GM12878 (cell line): Measurements from ENCODE around the gene HS6ST3. TPM values are rescaled to one million over a fixed set of nuclear protein-coding genes. Genes with fewer than 3 reads are reported as not detected.

Experiments
- ATAC-seq: fragments of 200-7000 bp; cut with Tn5 transposase; 3 replicates; pipeline ENCODE4 v1.9.1; 2020; ENCODE audit warnings: mild to moderate bottlenecking, moderate library complexity
- BruUV-seq: library from RNA; stranded (reverse); fragments of 400-500 nt; replicated peaks from 2 replicates; lab custom pipeline; 2021; lab: Mats Ljungman, UMichigan
- CTCF ChIA-PET: fragments of 300-600 bp; sonication (Branson Sonifier 250); formaldehyde crosslinking; extraction: SDS; loops from one replicate; lab custom pipeline; 2021; ENCODE audit warnings: inconsistent platforms; lab: Yijun Ruan, JAX
- POLR2A ChIA-PET: fragments of 350-600 bp; formaldehyde crosslinking; extraction: SDS; loops from one replicate; lab custom pipeline; 2021; ENCODE audit warnings: inconsistent platforms; lab: Charles Lee
- RAD21 ChIA-PET: fragments of 300-600 bp; sonication (Branson Sonifier 250); formaldehyde crosslinking; loops from one replicate; lab custom pipeline; 2023; ENCODE audit warnings: antibody characterized with exemption; ENCODE audit not compliant: unreplicated experiment; lab: Charles Lee
- SMC1A ChIA-PET: fragments of 300-600 bp; sonication (Branson Sonifier 250); formaldehyde crosslinking; loops from one replicate; lab custom pipeline; 2023; ENCODE audit not compliant: unreplicated experiment, uncharacterized antibody; lab: Charles Lee
- DNase-seq: peaks from one replicate; pipeline ENCODE4 v3.0.0-alpha.2; 2011; ENCODE audit warnings: low read depth, low spot score
- FAIRE-seq: peaks from 3 replicates; lab custom pipeline; 2011; peaks lifted over from hg19 to GRCh38; lab: Jason Lieb, UNC
- H2AFZ ChIP-seq: 2 replicates; pipeline ENCODE4 v1.6.0; 2011; ENCODE audit warnings: low read depth, low read length, control low read depth; ENCODE audit not compliant: control insufficient read depth
- H3K27ac ChIP-seq: 2 replicates; pipeline ENCODE4 v1.5.1; 2011; ENCODE audit warnings: control low read depth; ENCODE audit not compliant: control insufficient read depth, insufficient read depth
- H3K27me3 ChIP-seq, 2 experiments: replicated peaks in 1 of 2; 2 replicates each; pipeline versions ENCODE4 v1.6.0 to v1.6.1; 2011; ENCODE audit warnings: low read length in 1 of 2; ENCODE audit not compliant: control insufficient read depth in 2 of 2, insufficient read depth in 2 of 2
- H3K36me3 ChIP-seq, 2 experiments: 2 replicates each; pipeline ENCODE4 v1.5.1; 2011; ENCODE audit warnings: low read length in 1 of 2; ENCODE audit not compliant: control insufficient read depth in 2 of 2, insufficient read depth in 2 of 2
- H3K4me1 ChIP-seq: 2 replicates; pipeline ENCODE4 v1.6.1; 2011; ENCODE audit warnings: mild to moderate bottlenecking, low read length, moderate library complexity, mixed read lengths; ENCODE audit not compliant: control insufficient read depth, insufficient read depth
- H3K4me2 ChIP-seq: 2 replicates; pipeline ENCODE4 v1.6.0; 2011; ENCODE audit warnings: control low read depth; ENCODE audit not compliant: control insufficient read depth, insufficient read depth
- H3K4me3 ChIP-seq: fragments of 200-600 bp; sonication (generic); 2 replicates; pipeline ENCODE4 v1.5.1; 2016
- H3K79me2 ChIP-seq: 2 replicates; pipeline ENCODE4 v1.6.0; 2011; ENCODE audit warnings: low read length; ENCODE audit not compliant: control insufficient read depth, insufficient read depth
- H3K9ac ChIP-seq: 2 replicates; pipeline ENCODE4 v1.8.0; 2011; ENCODE audit warnings: low read length, control low read depth, mixed read lengths; ENCODE audit not compliant: control insufficient read depth, insufficient read depth
- H3K9me3 ChIP-seq: replicated peaks from 3 replicates; pipeline ENCODE4 v1.5.1; 2011; ENCODE audit warnings: mild to moderate bottlenecking, low read length; ENCODE audit not compliant: control insufficient read depth, insufficient read depth
- H4K20me1 ChIP-seq: 2 replicates; pipeline ENCODE4 v1.6.0; 2011; ENCODE audit not compliant: control insufficient read depth, insufficient read depth
- CBX3 ChIP-seq: fragments of 200-600 bp; sonication (generic); IDR thresholded peaks from 2 replicates; pipeline ENCODE4 v1.6.1; 2016; ENCODE audit warnings: low read depth, borderline replicate concordance
- CUX1 ChIP-seq: IDR thresholded peaks from 2 replicates; pipeline ENCODE4 v1.6.1; 2012; ENCODE audit warnings: improper control_type of control experiment, low read depth, low read length; ENCODE audit not compliant: insufficient replicate concordance
- MXI1 ChIP-seq: fragments of 150-350 bp; IDR thresholded peaks from 2 replicates; pipeline ENCODE4 v1.6.1; 2011; ENCODE audit warnings: low read depth, mild to moderate bottlenecking, inconsistent platforms, low read length, improper control_type of control experiment
- PML ChIP-seq: IDR thresholded peaks from 2 replicates; pipeline ENCODE4 v1.6.1; 2012; ENCODE audit warnings: low read length, inconsistent platforms
- POLR2A ChIP-seq: IDR thresholded peaks from 2 replicates; pipeline ENCODE4 v1.6.1; 2011; ENCODE audit warnings: low read depth, mild to moderate bottlenecking, low read length
- RELB ChIP-seq: fragments of 450-650 bp; IDR thresholded peaks from 2 replicates; pipeline ENCODE4 v1.6.1; 2017; ENCODE audit warnings: low read depth, mild to moderate bottlenecking, moderate library complexity
- RUNX3 ChIP-seq: IDR thresholded peaks from 2 replicates; pipeline ENCODE4 v1.6.1; 2012; ENCODE audit warnings: low read length, inconsistent platforms
- SMAD1 ChIP-seq: fragments of 450-650 bp; IDR thresholded peaks from 2 replicates; pipeline ENCODE4 v1.6.1; 2018; ENCODE audit warnings: mild to moderate bottlenecking, low read depth; ENCODE audit not compliant: partially characterized antibody
- STAT3 ChIP-seq: IDR thresholded peaks from 2 replicates; pipeline ENCODE4 v1.6.1; 2011; ENCODE audit warnings: low read depth, low read length, improper control_type of control experiment
- ZNF217 ChIP-seq: fragments of 450-650 bp; IDR thresholded peaks from 2 replicates; pipeline ENCODE4 v1.6.1; 2017; ENCODE audit warnings: antibody characterized with exemption, mild to moderate bottlenecking
- WGBS: methylation state at CpG from one replicate; pipeline ENCODE4 v1.1.6; 2016; ENCODE audit warnings: low lambda C conversion rate; ENCODE audit not compliant: insufficient replicate concordance, insufficient coverage; ENCODE audit errors: missing lambda C conversion rate; 5-methylcytosine and 5-hydroxymethylcytosine counted together
- in situ Hi-C: fragments of 300-500 bp; cut with MboI; formaldehyde crosslinking; loops from 9 replicates; pipeline ENCODE4 v1.14.3; 2018; ENCODE audit warnings: mixed read lengths
- intact Hi-C: fragments of 100-400 bp; cut with micrococcal nuclease; formaldehyde crosslinking; loops from one replicate; pipeline ENCODE4 v1.14.2; 2022; ENCODE audit not compliant: unreplicated experiment
- polyA plus RNA-seq, 11 experiments: library from polyadenylated mRNA; depleted of rRNA in 4 of 11; unstranded in 6 of 11; stranded (reverse) in 5 of 11; fragments of >200 nt; fragmentation: Nextera tagmentation in 4 of 11; fragmentation: Illumina TruSeq in 1 of 11; extraction: Ambion mirVana in 4 of 11; extraction: Trizol in 1 of 11; gene quantifications; 1 replicate in 1 of 11; 2 replicates in 10 of 11; pipeline versions ENCODE4 v1.2.1 to v1.2.3, GENCODE V29; 2011 to 2016; ENCODE audit warnings: inconsistent platforms in 2 of 11, missing spikeins in 2 of 11, low read depth in 1 of 11
- total RNA-seq, 4 experiments: library from RNA; depleted of rRNA in 3 of 4; stranded (reverse); fragments of >200 nt in 3 of 4; fragmentation: Illumina TruSeq in 1 of 4; extraction: Trizol in 1 of 4; gene quantifications; 2 replicates each; pipeline versions ENCODE4 v1.2.1 to v1.2.3, GENCODE V29; 2013 to 2021
- TF ChIP-seq, protein P1 (sequence below): fragments of 450-650 bp; formaldehyde crosslinking; IDR thresholded peaks from 2 replicates; pipeline ENCODE4 v1.4.0; 2020; ENCODE audit warnings: mild to moderate bottlenecking, moderate library complexity
- TF ChIP-seq, protein P2 (sequence below): fragments of 450-650 bp; IDR thresholded peaks from 2 replicates; pipeline ENCODE4 v1.6.1; 2016; ENCODE audit warnings: mild to moderate bottlenecking

Gene HS6ST3
- total and polyA plus RNA-seq, 10 of the 15 experiments (the other 5 are each of a cell fraction or from before 2014, with no cell fraction given): under 0.01 to 2.9 TPM; not detected in 8

- no peaks in the 10 kb centered on the region for H3K9me3 ChIP-seq
- intact Hi-C loops: no loop called here
- H3K79me2 ChIP-seq: no peaks in the 10 kb centered on the region
- no peak overlapping the region for H3K4me2 ChIP-seq
- DNase-seq (no peak), ATAC-seq (no peak), FAIRE-seq (no peak)
- in situ Hi-C loops: no loop called here
- ChIA-PET SMC1A (no interaction called here), RAD21 (no interaction called here), CTCF (no interaction called here), POLR2A (no interaction called here)
- no peak overlapping the region for H2AFZ ChIP-seq
- no peaks in the 10 kb centered on the region for H4K20me1 ChIP-seq
- no peak overlapping the region for H3K27ac ChIP-seq
- no peaks in the 10 kb centered on the region for H3K36me3 ChIP-seq
- H3K4me3 ChIP-seq: no peak overlapping the region
- no peaks in the 10 kb centered on the region for H3K4me1 ChIP-seq
- no TSS peak for BruUV-seq
- WGBS: 15% methylated on average over 4 of the region's 4 CpGs
- H3K27me3 ChIP-seq: no peaks in the 10 kb centered on the region; a peak in 2 of 4 replicates
- H3K9ac ChIP-seq: no peak overlapping the region
- TF ChIP-seq MXI1 (no peak), ZNF217 (no peak), STAT3 (no peak), CUX1 (no peak), SMAD1 (no peak), PML (no peak), RUNX3 (no peak), CBX3 (no peak), POLR2A (no peak), RELB (no peak)
- TF ChIP-seq, protein P1, sequence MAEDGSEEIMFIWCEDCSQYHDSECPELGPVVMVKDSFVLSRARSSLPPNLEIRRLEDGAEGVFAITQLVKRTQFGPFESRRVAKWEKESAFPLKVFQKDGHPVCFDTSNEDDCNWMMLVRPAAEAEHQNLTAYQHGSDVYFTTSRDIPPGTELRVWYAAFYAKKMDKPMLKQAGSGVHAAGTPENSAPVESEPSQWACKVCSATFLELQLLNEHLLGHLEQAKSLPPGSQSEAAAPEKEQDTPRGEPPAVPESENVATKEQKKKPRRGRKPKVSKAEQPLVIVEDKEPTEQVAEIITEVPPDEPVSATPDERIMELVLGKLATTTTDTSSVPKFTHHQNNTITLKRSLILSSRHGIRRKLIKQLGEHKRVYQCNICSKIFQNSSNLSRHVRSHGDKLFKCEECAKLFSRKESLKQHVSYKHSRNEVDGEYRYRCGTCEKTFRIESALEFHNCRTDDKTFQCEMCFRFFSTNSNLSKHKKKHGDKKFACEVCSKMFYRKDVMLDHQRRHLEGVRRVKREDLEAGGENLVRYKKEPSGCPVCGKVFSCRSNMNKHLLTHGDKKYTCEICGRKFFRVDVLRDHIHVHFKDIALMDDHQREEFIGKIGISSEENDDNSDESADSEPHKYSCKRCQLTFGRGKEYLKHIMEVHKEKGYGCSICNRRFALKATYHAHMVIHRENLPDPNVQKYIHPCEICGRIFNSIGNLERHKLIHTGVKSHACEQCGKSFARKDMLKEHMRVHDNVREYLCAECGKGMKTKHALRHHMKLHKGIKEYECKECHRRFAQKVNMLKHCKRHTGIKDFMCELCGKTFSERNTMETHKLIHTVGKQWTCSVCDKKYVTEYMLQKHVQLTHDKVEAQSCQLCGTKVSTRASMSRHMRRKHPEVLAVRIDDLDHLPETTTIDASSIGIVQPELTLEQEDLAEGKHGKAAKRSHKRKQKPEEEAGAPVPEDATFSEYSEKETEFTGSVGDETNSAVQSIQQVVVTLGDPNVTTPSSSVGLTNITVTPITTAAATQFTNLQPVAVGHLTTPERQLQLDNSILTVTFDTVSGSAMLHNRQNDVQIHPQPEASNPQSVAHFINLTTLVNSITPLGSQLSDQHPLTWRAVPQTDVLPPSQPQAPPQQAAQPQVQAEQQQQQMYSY (CRISPR knock-in tag): no peak
- TF ChIP-seq, protein P2, sequence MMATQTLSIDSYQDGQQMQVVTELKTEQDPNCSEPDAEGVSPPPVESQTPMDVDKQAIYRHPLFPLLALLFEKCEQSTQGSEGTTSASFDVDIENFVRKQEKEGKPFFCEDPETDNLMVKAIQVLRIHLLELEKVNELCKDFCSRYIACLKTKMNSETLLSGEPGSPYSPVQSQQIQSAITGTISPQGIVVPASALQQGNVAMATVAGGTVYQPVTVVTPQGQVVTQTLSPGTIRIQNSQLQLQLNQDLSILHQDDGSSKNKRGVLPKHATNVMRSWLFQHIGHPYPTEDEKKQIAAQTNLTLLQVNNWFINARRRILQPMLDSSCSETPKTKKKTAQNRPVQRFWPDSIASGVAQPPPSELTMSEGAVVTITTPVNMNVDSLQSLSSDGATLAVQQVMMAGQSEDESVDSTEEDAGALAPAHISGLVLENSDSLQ: no peak
Measured at GRCh38 chr13:96100457-96101220, 10.7 kb downstream of the HS6ST3 start.
